Measurements from ENCODE around the gene SLC9A7.
A peak's percentile ranks its signal among the peaks of the same experiment; 100 is the strongest.

SLC9A7 gene

DNA sequence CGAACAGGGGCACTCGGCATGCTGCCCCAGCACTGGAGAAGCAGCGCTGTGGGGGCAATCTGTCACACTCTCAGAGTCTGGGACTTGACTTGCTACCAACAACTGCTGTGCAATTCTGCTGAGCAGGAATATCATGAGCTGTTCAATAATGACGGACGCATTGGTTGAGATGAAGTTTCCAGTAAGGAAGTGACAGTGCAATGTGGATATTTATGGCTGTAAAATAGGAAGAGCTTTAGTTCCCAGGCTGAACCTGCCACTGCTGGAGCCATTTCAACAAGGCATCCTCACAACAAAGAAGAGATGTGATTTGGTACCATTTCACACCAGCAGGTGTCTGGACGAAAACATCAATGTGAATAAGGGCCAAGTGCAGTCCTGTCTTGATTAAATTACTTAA, 161.1 kb downstream of the SLC9A7 start:
- no peak for DNase-seq

DNA sequence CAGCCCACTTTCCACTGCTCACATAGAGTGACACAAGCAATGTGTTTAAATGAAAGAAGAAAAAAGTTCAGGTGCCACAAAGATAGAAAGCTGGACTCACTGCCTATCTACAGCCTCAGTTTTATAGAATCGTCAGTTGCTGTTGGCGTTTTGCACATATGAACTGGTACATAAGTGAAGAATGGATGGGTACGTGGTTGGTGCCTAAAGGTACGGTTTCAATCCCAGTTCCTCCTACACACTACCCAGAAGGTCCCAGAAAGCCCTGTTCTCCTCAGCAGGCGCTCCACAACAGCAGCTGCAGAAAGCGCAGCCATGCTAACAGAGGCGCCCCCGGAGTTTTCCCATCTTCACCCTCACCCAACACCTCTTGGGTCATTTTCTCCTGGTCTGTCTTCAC, 161.7 kb downstream of the SLC9A7 start:
- no peak for DNase-seq

DNA sequence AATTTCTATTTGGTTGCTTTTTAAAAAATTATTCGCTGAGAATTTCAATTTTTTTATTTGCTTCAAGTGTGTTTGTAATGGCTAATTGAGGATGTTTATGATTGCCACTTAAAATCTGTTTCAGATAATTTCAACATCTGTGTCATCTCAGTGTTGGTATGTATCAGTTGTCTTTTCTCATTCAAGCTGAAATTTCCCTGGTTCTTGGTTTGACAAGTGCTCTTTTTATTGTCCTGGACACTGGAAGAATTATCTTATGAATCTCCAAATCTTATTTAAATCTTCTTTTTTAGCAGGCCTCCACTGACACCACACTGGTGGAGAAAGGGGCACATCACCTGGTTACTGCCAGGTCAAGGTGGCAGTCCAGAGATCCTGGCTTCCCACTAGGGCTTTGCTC, 163.8 kb downstream of the SLC9A7 start:
- DNase-seq = no peak

DNA sequence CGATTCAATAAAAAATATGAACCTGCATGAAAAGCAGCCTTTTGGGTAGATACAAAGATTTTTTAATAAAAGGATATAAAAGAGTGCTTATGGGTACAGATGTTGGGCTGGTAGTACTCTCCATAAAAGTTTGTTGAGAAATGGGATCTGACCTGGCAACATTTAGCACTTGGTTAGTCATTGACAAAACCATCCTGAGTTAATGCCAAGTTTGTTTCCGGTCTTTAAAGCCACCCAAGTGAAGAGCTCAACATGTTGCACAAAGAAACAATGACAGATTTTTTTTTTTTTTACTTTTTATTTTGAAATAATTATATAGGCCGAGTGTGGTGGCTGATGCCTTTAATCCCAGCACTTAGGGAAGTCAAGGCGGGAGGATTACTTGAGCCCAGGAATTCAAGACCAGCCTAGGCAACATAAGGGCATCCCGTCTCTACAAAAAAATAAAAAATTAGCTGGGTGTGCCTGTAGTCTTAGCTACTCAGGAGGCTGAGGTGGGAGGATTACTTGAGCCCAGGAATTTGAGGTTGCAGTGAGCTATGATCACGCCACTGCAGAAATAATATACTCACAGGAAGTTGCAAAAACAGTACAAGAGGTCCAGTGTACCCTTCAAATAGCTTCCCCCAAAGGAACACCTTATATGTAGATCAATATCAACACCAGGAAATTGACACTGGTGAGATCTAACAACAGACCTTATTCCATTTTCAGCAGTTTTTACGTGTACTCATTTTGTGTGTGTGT, 168.8 kb downstream of the SLC9A7 start:
- no peak for DNase-seq

DNA sequence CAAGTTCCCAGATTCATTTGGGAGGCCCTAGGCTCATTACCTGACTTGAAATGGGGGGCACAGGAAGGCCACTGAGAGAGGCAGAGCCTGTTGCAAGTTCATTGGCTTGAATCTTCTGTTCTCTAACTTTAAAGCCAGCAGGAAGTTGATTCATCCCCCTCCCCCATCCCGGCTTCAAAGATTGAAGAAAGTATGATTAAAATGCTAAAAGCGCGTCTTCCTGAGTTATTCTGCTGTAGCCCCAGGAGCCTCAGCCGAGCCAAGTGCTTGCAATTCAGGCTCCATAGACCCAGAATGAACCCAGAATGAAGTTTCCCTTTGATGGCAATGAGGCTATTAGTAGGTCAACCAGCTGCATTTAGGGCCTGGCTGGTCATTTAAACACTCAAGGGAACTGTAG, 170.7 kb downstream of the SLC9A7 start:
- DNase-seq = no peak

DNA sequence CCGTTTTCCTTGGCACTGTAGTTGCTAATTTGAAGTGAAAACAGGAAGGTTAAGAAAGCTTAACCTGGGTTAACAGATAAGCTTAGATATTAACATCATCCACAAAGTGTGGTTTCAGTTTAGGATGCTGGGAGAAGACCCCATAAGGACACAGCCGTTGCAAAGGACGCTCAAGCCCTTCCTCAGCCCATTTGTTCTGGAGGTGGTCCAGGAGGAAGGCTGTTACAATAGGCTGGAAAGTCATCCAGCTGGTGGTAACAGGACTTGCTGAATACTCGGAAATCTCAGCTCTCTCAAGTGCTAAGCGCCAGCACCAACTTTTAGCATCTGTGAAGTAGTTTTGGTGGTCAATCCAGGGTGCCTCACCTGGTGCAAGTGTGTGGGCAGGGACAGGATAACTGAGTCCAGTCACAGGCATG, 171.2 kb downstream of the SLC9A7 start:
- DNase-seq = no peak

DNA sequence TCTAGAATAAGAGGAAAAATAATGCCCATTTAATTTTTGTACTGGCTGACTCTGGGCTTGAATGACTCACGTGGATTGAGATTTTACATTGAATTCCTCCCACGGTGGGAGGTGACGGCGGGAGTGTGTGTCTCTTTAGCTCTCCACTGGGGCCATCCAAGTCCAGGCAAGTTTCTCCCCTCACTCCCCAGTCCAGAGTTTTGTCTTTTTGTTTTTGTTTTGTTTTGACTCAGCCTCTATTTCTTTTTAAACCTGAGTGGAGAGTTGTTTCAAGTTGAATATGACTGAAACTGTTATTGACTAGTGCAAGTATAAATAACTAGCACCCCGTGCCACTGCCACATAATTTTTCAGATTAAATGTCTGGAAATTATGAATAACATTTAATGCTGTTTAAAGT, 171.8 kb downstream of the SLC9A7 start:
- DNase-seq = no peak

DNA sequence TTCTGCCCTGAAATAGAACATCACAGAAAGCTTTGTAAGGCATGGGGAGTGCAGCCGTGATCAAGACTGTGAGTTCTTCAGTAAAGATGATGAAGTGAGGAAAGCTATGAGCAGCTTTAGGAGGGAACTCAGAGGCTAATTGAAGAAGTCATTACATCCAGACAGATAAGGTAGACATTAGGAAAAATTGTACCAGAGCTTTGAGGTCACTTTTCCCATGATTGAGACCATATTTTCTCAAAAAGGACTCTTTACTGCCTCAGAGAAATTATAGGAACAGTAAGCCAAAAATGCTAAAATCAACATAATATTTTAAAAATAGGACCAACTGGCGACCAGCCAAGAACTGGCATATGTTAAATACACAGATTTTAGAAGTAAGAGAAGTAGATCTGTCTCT, 174.2 kb downstream of the SLC9A7 start:
- DNase-seq = no peak

DNA sequence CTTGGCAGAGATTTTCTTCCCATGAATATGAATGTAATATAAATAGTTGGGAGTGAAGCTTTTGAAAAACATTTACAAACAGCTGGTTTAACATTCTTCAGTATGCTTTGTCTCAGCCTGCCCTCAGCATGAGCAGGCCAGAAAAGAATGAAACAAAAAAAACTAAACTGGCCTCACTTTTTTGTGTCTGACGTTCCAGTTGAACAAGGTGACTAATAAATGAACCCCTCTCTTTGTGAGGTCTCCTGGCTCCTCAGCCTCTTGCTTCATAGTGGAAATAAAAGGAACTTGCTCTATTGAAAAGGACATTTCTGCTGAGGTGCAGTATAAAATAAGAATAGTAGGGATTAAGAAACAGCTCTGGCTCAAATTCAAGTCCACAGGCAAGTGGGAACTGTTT, 176.0 kb downstream of the SLC9A7 start:
- no peak for DNase-seq

DNA sequence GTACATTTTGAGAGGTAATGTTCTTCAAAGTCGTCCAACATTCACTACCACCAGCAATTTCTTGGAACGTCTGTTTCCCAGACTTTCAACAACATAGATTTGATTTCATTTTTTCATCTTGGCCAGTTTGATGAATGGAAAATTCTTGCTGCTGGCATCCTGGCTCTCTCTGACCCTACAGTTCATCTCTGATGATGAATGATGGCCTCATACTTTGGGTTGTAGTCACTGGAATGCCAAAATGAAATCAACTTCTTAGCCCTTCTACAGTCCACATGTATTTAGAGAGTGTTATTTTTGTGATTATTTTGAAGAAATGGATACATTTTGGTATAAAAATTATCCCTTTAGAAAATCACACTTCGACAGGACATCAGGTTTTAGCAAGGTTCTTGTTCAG, 176.6 kb downstream of the SLC9A7 start:
- no peak for DNase-seq

DNA sequence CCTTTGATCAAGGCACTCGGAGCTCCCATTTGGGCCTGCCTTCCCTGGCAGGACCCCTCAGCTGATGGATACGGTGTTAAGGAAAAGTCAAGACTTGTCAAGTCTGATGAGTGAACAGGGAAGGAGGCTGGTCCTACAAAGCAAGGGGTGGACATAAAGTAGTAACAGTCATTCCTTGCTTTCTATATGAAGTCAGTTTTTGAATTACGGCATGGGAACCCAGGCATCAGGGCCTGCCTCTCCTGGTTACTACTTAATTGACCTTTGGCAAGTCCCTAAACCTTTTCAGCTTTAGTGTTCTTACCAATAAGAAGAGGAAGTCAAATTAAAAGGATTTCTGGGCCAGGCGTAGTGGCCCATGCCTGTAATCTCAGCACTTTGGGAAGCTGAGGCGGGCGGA, 178.3 kb downstream of the SLC9A7 start:
- no peak for DNase-seq

DNA sequence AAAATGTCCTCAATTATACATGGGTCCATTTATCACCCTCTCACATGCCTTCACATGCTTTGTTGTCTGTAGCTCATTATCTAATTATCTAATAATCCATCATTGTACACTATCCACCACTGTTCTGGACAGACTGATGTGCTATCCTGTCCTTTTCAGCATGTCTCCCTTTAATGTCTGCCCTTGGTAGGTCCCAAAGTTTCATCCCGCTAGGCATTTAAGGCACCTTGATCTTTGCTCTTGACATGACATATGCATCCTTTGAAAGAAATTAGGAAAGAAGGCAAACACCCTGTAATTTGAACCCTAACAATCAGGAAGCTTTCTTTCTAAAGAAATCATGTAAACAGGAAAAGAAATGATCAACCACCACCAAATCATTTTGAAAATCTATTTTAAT, 179.7 kb downstream of the SLC9A7 start:
- DNase-seq = no peak

DNA sequence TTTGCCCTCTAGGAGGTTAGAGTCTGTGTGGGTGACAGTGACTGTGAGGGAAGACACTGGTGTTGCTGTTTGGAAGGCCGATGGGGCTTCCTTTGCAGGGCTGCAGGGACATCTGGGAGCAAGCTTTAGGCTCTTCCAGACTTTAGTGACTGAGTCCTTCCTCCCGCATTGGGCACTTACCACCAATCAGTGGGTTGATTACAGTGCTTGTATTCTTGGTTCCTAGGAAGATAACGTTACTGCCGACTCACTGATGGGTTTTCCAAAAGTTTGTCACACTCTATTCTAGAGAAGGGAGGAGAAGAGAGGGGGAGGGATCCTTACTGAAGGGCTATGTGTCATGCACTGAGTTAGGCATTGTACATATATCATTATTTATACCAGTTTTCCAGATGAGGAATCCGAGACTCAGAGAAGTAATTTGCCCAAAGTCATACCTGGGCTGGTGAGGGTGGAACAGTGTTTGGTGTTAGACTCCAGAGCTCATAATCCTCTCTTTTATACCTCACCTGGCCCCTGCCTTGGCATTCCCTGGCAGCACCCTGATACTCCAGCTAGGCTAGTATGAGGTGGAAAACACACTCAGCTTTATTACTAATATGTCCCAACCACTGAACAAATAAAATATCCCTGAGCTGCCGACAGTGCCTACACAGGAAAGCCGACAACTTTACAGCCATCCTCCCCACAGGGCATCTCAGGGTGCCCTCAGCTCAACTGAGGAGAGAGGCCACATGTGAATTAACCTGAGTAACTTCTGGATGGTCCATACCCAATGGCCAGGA, 181.5 kb downstream of the SLC9A7 start:
- DNase-seq = no peak

DNA sequence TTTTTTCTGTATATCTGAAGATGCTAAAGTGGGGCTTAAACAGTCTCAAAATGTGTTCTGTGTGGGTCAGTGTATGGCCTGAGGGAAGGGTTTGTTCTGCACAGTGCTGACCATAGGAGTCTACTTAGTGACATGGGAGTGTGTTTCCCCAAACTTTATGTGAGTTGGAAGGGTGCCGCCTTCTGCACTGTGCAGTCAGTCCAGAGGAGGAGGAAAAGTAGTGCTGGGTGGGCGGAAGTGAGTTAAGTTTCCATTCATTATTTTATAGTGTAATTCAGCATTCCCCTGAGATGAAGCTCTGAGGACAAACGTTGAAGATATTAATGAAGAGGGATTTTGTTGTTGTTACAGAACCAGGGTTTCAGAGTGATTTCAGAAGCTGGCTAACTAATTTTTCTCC, 182.5 kb downstream of the SLC9A7 start:
- no peak for DNase-seq

DNA sequence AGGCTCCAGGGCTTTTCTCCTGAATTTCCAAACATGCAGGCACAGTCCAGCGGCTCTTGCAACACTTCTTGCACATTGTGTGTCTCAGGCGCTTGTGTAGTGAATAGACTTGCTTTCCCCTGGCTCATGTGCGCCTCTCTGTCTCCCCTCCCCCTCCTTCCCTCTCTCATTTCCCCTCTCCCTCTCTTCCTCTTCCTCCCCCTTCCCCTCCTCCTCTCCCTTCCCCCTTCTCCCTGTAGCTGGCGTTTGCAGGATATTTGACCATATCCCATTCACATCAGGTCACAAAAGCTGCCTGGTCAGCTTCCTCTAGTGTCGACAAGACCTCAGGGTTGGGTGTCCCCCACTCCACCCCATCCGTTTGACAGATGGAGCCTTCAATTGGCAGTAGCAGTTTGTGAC, 182.9 kb downstream of the SLC9A7 start:
- no peak for DNase-seq

DNA sequence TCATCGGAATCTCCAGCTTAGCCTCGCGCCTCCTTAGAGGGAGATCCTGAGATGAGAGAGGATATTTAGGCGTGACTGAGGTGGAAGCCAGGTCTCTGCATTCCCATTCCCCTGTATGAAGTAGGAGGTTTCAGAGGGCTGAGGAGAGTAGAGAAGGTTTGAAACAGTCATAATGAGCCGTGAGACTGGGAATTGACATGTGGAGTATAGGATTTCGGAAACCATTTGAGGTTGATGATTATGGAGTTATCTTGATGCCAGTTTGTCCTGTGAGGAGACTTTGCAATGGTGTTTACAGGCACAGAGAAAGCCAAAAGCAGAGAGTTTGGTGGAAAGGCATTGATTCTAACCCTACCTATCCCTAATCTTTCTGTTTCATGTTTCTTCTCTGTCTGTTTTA, 183.3 kb downstream of the SLC9A7 start:
- DNase-seq = no peak

DNA sequence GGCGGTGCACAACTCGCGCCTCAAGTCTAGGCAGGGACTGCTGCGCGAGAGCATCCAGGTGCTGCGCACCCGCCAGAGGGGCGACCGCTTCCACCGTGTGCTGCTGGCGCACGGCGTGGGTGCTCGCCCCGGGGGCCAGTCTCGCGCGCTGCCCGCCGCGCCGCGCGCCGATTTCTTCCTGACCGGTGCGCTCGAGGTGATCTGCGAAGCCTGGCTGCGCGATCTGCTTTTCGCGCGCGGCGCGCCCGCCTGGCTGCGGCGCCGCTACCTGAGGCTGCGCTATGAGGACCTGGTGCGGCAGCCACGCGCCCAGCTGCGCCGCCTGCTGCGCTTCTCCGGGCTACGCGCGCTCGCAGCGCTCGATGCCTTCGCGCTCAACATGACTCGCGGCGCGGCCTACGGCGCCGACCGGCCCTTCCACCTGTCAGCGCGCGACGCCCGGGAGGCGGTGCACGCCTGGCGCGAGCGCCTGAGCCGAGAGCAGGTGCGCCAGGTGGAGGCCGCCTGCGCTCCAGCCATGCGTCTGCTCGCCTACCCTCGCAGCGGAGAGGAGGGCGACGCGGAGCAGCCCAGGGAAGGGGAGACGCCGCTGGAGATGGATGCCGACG, 184.0 kb downstream of the SLC9A7 start:
- DNase-seq = no peak

DNA sequence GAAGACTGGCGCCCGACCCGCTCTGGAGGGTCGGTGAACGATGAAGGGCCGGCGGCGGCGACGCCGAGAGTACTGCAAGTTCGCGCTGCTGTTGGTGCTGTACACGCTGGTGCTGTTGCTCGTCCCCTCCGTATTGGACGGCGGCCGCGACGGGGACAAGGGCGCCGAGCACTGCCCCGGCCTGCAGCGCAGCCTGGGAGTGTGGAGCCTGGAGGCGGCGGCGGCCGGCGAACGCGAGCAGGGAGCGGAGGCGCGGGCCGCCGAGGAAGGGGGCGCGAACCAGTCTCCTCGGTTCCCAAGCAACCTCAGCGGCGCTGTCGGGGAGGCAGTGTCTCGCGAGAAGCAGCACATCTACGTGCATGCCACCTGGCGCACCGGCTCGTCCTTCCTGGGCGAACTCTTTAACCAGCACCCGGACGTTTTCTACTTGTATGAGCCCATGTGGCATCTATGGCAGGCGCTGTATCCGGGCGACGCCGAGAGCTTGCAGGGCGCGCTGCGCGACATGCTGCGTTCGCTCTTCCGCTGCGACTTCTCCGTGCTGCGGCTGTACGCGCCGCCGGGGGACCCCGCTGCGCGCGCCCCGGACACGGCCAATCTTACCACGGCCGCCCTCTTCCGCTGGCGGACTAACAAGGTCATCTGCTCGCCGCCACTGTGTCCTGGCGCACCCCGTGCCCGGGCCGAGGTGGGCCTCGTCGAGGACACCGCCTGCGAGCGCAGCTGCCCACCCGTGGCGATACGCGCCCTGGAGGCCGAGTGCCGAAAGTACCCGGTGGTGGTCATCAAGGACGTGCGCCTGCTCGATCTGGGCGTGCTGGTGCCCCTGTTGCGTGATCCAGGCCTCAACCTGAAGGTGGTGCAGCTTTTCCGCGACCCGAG, 184.8 kb downstream of the SLC9A7 start:
- DNase-seq = no peak

DNA sequence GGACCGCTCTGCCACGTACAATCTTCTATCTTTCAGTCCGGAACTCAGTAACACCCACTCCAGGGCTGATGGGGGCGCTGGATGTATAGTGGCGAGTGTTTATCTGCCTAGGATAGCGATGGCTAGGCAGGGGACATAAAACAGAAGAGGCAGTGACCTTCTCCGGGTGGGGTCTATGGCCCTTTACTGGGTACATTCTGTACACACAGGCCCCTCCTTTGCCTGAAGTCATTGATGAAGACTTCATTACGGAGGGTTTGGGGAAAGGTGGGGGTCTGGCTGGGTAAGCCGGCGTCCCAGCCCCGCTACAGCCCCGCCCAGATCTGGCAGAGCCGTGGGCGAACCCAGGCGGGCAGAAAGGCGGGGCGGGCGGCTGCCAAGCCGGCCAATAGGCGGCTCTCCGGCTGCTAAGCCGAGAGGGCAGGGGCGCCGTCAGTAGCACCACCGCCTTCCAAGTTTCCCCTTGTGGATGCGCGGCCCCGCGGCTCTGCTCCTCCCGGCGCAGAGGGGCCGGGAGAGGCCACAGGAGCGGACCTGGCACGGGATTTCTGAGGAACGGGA, 185.5 kb downstream of the SLC9A7 start, which contains the start of gene CHST7:
Gene CHST7 (plus strand): TSS at position 435 of the 561 bp plus-strand sequence. CDS start 167 bp downstream, outside the sequence.
- peak; percentile 51 for DNase-seq

DNA sequence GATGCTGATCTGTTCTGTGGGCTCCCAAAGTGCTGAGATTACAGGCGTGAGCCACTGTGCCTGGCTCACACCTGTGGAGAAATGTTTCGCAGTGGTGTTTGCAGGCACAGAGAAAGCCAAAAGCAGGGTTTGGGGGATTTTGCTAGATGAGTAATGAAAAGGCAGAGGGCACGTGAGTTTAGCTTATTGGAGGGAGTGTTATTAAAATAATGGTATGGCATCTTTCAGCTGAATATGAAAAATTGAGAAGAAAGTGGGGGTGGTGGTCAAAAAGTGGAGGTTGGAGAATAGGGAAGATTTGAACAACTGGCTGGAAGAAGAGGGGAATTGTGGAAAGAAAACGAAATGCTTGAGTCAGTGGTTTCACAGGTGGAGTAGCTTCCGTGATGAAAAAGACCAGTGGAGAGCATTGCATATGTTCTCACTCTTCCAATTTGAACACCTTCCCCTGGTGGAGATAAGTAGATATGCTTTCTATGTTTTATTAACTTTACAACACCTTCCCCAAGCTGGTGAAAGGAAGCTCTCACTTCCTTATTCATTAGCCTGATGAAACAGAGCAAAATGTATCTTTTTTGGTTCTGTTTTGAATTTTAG, 186.5 kb downstream of the SLC9A7 start:
- no peak for DNase-seq

DNA sequence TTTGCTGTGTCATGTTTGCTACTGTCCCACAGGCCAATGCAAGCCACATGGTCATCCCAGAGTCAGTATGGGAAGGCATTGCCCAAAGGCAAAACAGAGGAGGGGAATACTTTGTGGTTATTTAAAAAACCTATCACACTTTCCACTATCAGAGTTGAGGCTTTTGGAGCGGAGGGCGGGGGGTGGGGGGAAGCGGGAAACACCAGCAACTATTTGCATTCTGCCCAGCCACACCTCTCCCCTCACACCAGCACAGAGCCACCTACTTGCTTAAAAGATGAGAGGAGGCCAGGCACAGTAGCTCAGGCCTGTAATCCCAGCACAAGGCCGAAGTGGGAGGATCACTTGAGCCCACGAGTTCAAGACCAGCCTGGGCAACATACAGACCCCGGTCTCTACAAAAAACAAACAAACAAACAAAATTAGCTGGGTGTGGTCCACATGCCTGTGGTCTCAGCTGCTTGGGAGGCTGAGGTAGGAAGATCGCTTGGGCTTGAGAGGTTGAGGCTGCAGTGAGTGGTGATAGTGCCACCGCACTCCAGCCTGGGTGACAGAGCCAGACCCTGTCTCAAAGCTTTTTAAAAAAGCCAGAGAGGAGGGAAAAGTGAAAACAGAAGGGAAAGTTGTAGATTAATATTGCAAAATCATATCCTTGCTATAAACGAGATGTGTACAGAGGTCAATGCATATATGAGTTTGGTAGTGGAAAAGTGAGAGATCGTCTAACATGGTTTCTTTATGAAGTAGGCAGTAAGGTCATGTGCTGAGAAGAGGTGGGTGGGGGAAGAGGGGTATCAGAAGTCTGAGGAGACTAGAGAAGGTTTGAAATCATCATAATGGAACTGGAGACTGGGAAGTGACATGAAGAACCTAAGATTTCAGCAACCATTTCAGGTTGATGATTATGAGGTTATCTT, 187.2 kb downstream of the SLC9A7 start:
- DNase-seq = no peak
